Transverse colon (tissue), 4 donors: ENCODE data around the gene TTLL5.

ENCODE experiments used
- POLR2AphosphoS5 ChIP-seq, 3 donors: sonication (generic); formaldehyde crosslinking; IDR thresholded peaks; one replicate each; pipeline ENCODE4 v1.6.1; 2016; ENCODE audit warnings: antibody characterized with exemption in 3 of 3
- TF ChIP-seq, protein P1 (sequence below), 5 experiments: fragments of 200-600 bp in 3 of 5; fragments of 450-650 bp in 2 of 5; sonication (generic) in 3 of 5; IDR thresholded peaks; 1 replicate in 2 of 5; 2 replicates in 3 of 5; pipeline ENCODE4 v1.5.1; 2016 to 2017; ENCODE audit warnings: antibody characterized with exemption in 5 of 5, inconsistent platforms in 3 of 5, mild to moderate bottlenecking in 2 of 5, moderate library complexity in 1 of 5

DNA sequence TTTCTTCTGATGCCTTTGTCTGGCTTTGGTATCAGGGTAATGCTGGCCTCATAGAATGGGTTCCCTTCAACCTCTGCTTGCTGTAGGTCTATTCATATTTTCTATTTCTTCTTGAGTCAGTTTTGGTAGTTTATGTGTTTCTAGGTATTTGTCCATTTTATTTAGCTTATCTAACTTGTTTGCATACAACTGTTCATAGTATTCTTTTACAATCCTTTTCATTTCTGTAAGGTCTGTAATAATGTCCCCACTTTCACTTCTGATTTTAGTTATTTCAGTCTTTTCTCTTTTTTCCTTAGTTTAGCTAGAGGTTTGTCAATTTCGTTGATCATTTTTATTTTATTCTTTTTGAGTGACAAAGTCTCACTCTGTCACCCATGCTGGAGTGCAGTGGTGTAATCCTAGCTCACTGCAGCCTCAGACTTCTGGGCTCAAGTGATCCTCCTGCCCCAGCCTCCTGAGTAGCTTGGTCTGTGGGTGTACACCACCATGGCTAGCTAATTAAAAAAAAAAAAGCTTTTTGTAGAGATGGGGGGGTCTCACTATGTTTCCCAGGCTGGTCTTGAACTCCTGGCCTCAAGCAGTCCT is 11.7 kb downstream of the TTLL5 start:
- TF ChIP-seq, protein P1, sequence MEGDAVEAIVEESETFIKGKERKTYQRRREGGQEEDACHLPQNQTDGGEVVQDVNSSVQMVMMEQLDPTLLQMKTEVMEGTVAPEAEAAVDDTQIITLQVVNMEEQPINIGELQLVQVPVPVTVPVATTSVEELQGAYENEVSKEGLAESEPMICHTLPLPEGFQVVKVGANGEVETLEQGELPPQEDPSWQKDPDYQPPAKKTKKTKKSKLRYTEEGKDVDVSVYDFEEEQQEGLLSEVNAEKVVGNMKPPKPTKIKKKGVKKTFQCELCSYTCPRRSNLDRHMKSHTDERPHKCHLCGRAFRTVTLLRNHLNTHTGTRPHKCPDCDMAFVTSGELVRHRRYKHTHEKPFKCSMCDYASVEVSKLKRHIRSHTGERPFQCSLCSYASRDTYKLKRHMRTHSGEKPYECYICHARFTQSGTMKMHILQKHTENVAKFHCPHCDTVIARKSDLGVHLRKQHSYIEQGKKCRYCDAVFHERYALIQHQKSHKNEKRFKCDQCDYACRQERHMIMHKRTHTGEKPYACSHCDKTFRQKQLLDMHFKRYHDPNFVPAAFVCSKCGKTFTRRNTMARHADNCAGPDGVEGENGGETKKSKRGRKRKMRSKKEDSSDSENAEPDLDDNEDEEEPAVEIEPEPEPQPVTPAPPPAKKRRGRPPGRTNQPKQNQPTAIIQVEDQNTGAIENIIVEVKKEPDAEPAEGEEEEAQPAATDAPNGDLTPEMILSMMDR (IDR thresholded peaks at IDR 0.05): no peak
- TF ChIP-seq POLR2AphosphoS5 (IDR thresholded peaks at IDR 0.05): no peak
